Heart right ventricle (tissue), 16 donors: ENCODE measurements around the gene PLK5. TPM values are rescaled to one million over a fixed set of nuclear protein-coding genes. Genes with fewer than 3 reads are reported as not detected.

Experiments
- ATAC-seq, 8 donors: fragments of 200-7000 bp; cut with Tn5 transposase; one replicate each; pipeline ENCODE4 v1.9.1; 2020; ENCODE audit warnings: mild to moderate bottlenecking in 8 of 8, moderate library complexity in 8 of 8, moderate number of reproducible peaks in 1 of 8
- DNase-seq, 2 donors: peaks; one replicate each; pipeline ENCODE4 v3.0.0-alpha.2; 2020
- H3K27ac ChIP-seq, 10 donors: fragments of 200-600 bp; sonication (generic) in 2 of 10; one replicate each; pipeline versions ENCODE4 v1.5.0 to v1.8.0; 2020 to 2022; ENCODE audit warnings: mild to moderate bottlenecking in 3 of 10
- H3K27me3 ChIP-seq, 7 donors: fragments of 200-600 bp; one replicate each; pipeline ENCODE4 v1.8.0; 2021 to 2022; ENCODE audit warnings: mild to moderate bottlenecking in 2 of 7
- H3K36me3 ChIP-seq, 9 donors: fragments of 200-600 bp; sonication (generic) in 1 of 9; one replicate each; pipeline versions ENCODE4 v1.5.0 to v1.8.0; 2020 to 2022; ENCODE audit warnings: mild to moderate bottlenecking in 2 of 9
- H3K4me1 ChIP-seq, 9 donors: fragments of 200-600 bp; sonication (generic) in 1 of 9; one replicate each; pipeline versions ENCODE4 v1.5.0 to v1.8.0; 2020 to 2022; ENCODE audit warnings: mild to moderate bottlenecking in 4 of 9
- H3K4me3 ChIP-seq, 10 donors: fragments of 200-600 bp; sonication (generic) in 2 of 10; one replicate each; pipeline versions ENCODE4 v1.5.0 to v1.8.0; 2020 to 2022; ENCODE audit warnings: mild to moderate bottlenecking in 7 of 10, moderate library complexity in 2 of 10
- H3K9me3 ChIP-seq, 11 donors: fragments of 200-600 bp in 10 of 11; sonication (generic) in 2 of 11; one replicate each; pipeline versions ENCODE4 v1.5.0 to v1.8.0; 2013 to 2022; ENCODE audit warnings: mild to moderate bottlenecking in 2 of 11, control low read depth in 1 of 11, moderate library complexity in 1 of 11
- WGBS, 2 donors: extraction: QIAGEN DNeasy Blood & Tissue Kit; methylation state at CpG; one replicate each; pipeline ENCODE4 v1.1.7; 2013; ENCODE audit warnings: inconsistent platforms in 1 of 2; 5-methylcytosine and 5-hydroxymethylcytosine counted together
- intact Hi-C, 10 donors: fragments of 100-400 bp; cut with DNase I; formaldehyde crosslinking; loops; one replicate each; pipeline versions ENCODE4 v1.11.1 to v1.14.2; 2022
- polyA plus RNA-seq, 2 donors: library from polyadenylated mRNA; stranded (reverse); fragments of 200-250 nt; gene quantifications; one replicate each; pipeline ENCODE4 v1.2.3, GENCODE V29; 2013
- total RNA-seq, 10 donors: library from RNA; stranded (reverse); fragmentation: NEBNext Ultra II Directional in 3 of 10; extraction: Animal tissue kit (Norgen Biotek cat#: 25700) in 3 of 10; gene quantifications; one replicate each; pipeline versions ENCODE4 v1.2.1 to v1.2.4, GENCODE V29; 2021 to 2023
- TF ChIP-seq, protein P1 (sequence below), 9 donors: fragments of 200-600 bp; sonication (generic) in 2 of 9; IDR thresholded peaks; one replicate each; pipeline versions ENCODE4 v1.5.0 to v1.8.0; 2021 to 2022; ENCODE audit warnings: antibody characterized with exemption in 9 of 9, mild to moderate bottlenecking in 5 of 9, moderate library complexity in 1 of 9
- donor health status: Arrhythmogenic right ventricular cardiomyopathy.
- donor health status: ischemic (EF 13 %, LVEDD 7.1; RV severe dilation, severe dysfunction).
- donor health status: healthy with polysubstance abuse.
- donor health status: DM: no; HTN: yes; CAD: no.
- donor health status: DM: no; HTN: no; CAD: no.
- donor health status: ischemic (EF 25% LVEDD 6.9; RV normal size, moderate dysfunction).
- donor health status: ischemic (EF 25% LVEDD 5.7; RV mildly dilated, moderate dysfunction).
- donor health status: healthy.
- donor health status: DM: yes; HTN: yes; CAD: no.
- donor health status: Ischemic cardiomyopathy.
- donor health status: ischemic (EF 35%, LVEDD 5.7; RV mildly dilated, moderate dysfunction).
- donor health status: nonischemic (EF 11% LVEDD 7.7; RV severe dilation, severe dysfunction).
- donor health status: DM: yes; HTN: yes; CAD: no.
- donor health status: PGD.
- donor health status: ischemic (EF 29% LVEDD 5.4; RV normal size, mild dysfunction).
- donor health status: nonischemic (EF 23%, LVEDD 6.1; RV moderate dilation, normal function).

PLK5 gene
- total and polyA plus RNA-seq, 12 donors, result 0.11 to 0.57 TPM; not detected in 10

DNA sequence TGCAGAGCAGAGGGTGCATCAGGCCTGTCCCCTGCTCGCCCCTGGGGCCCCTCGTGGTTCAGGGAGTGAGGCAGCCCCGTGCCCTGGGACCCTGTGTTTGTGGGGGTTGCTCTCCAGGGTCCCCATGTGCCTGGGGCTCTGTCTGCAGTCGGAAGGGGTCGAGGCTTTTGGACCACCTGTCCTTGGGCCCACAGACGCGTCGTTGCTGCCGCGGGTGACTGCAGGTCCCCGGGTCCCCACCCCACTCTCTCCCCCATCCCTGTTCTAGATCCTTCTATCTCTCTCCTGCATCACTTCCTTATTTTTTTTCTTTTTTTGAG lies 35.6 kb upstream of the PLK5 start:
- ATAC-seq, result no peak
- TF ChIP-seq, protein P1, sequence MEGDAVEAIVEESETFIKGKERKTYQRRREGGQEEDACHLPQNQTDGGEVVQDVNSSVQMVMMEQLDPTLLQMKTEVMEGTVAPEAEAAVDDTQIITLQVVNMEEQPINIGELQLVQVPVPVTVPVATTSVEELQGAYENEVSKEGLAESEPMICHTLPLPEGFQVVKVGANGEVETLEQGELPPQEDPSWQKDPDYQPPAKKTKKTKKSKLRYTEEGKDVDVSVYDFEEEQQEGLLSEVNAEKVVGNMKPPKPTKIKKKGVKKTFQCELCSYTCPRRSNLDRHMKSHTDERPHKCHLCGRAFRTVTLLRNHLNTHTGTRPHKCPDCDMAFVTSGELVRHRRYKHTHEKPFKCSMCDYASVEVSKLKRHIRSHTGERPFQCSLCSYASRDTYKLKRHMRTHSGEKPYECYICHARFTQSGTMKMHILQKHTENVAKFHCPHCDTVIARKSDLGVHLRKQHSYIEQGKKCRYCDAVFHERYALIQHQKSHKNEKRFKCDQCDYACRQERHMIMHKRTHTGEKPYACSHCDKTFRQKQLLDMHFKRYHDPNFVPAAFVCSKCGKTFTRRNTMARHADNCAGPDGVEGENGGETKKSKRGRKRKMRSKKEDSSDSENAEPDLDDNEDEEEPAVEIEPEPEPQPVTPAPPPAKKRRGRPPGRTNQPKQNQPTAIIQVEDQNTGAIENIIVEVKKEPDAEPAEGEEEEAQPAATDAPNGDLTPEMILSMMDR (IDR thresholded peaks at IDR 0.05), result no peak

DNA sequence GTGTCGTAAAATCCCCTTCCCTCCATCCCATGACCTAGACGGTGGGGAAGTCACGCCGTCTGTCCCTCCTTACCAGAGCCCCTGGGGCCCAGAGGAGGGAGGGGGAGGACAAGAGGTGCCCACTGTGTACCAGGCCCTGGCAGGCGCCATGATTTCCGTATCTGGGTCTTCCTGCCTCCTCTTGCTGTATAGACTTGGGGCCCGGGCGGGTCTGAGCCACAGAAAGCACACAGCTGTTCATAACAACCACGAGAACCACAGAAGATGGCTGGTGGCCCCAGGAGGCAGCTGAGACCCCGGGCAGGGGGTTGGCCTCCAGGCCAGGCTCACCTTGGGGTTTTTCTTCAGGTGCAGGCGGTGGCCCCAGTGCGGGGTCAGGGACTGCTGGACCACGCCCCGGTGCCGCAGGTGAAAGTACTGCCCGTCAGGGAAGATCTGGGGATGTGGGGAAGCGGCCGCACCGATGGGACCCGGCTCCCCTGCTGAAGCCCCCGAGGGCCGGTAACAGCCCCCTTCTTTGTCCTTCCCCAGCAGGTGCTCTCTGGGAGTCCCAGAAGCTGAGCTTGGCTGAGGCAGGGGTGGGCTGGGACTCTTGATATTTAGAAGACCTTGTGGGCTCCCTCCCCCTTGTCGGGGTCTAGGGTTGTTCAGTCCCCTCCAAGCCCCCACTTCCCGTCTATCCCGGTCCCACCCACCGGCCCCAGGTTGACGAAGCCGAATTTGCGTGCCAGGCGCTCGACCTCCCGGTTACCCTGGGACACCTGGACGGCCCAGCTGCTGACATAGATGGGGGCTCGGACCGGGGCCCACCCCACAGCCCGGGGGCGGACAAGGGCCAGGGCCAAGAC lies 34.2 kb upstream of the PLK5 start:
- Histone ChIP-seq H3K4me3 (peak overlapping the region; percentile 13 to 78 (median 54)), H3K36me3 (no peaks in the 10 kb centered on the region), H3K27ac (peak overlapping the region in 9 of 10 donors; percentile 47 to 75 (median 70)), H3K4me1 (peaks cover 3 to 30% (median 14%) of the 10 kb centered on the region in 9 donors), H3K9me3 (no peaks in the 10 kb centered on the region), H3K27me3 (peaks cover 0 to 21% (median 6%) of the 10 kb centered on the region in 7 donors)
- TF ChIP-seq, protein P1 (IDR thresholded peaks at IDR 0.05), result no peak
- ATAC-seq (peak in 1 of 8 donors; percentile 0), DNase-seq (no peak)
- 32% methylated on average over 36 to 37 of the region's 37 CpGs for WGBS, 2 donors
- intact Hi-C loops, result loop anchor here in 2 of 10 donors (1.0 to 2.0 kb wide), 2 partner anchors 10 to 17 kb away; partner anchors contain the start of gene C19orf25 (in 1 of the 2)

More for the DNA sequence above, 35.6 kb upstream of the PLK5 start:
- Histone ChIP-seq H3K4me1 (peaks cover 3 to 29% (median 14%) of the 10 kb centered on the region in 9 donors), H3K4me3 (no peak overlapping the region), H3K27me3 (peaks cover 0 to 21% (median 6%) of the 10 kb centered on the region in 7 donors), H3K9me3 (no peaks in the 10 kb centered on the region), H3K36me3 (no peaks in the 10 kb centered on the region), H3K27ac (no peak overlapping the region)
- intact Hi-C loops, result no loop called here
- DNase-seq, result no peak
- WGBS, 2 donors, result 88 to 94% methylated on average over 11 of the region's 11 CpGs

- WGBS, 2 donors, result 0 to 1% methylated on average over 68 to 73 of the region's 74 CpGs
- ATAC-seq, result peak; percentile 92 to 96 (median 96)
- Histone ChIP-seq H3K36me3 (no peaks in the 10 kb centered on the region), H3K4me3 (peak within 1 kb of the TSS; percentile 13 to 78 (median 62)), H3K4me1 (peaks cover 3 to 30% (median 14%) of the 10 kb centered on the region in 9 donors), H3K9me3 (no peaks in the 10 kb centered on the region), H3K27ac (peak within 1 kb of the TSS in 9 of 10 donors; percentile 47 to 75 (median 70)), H3K27me3 (peaks cover 0 to 21% (median 6%) of the 10 kb centered on the region in 7 donors)
- peak; percentile 98 to 100 for DNase-seq
- TF ChIP-seq, protein P1 (IDR thresholded peaks at IDR 0.05), result no peak
- intact Hi-C loops, result loop anchor here in 2 of 10 donors (1.0 to 2.0 kb wide), 2 partner anchors 11 to 16 kb away; partner anchors contain the start of gene C19orf25 (in 1 of the 2)
Measured at GRCh38 chr19:1490311-1491113, 33.4 kb upstream of the PLK5 start, which contains the start of gene PCSK4. PCSK4 (minus strand) TSS chr19:1490350; CDS start chr19:1490346, 4 bp downstream.
